GM23248 (cell line): ENCODE results near the gene LRSAM1.

Experiments
- EZH2 ChIP-seq: fragments of 200-600 bp; sonication (generic); IDR thresholded peaks from 2 replicates; pipeline ENCODE4 v1.6.1; 2018; ENCODE audit warnings: antibody characterized with exemption, mild to moderate bottlenecking; ENCODE audit not compliant: insufficient read depth, poor library complexity, severe bottlenecking
- EZH2phosphoT487 ChIP-seq: fragments of 200-600 bp; sonication (generic); IDR thresholded peaks from 2 replicates; pipeline ENCODE4 v1.6.1; 2018; ENCODE audit warnings: antibody characterized with exemption, moderate library complexity, mild to moderate bottlenecking, low read depth; ENCODE audit not compliant: insufficient read depth

DNA sequence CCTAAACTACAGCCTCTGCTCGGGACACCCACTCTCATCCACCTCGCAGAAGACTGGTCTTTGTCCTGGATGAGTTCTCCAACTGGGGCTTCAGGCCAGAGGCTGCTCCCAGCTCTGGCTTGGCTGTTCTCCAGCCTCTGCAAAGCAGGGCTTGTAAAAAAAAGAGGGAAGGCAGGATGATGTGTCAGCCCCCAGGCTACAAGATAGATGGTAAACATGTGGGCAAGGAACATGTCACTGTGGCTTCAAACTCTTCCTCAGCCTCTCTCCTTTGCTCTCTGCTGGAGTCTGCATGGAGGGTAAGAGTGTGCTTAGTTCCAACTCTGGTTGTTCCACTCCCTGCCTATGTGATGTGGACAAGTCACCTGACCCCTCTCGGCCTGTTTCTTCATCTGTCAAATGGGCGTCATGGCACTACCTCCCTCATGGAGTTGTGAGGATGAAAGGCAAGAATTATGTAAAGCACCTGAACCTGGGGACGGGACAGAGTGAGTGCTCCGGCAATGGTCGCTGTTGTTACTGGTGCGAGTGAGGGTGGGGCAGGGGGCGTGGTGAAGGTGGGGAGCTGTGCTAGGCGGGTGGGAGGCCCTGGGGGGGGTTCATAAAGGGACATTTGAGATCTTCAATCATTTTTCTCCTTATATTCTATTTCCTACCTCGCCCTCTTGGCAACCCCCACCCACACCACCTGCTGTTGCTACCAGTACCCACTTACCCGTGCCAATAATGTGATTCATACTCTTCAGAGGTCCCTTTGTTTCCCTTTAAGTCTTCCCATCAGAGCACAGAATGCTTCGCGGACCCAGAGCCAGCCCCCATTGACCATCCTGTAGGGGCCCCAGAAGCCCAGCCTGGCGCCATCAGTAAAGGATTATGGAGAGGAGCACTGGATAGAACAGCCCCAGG is 33.9 kb upstream of the LRSAM1 start:
- no peak for TF ChIP-seq EZH2phosphoT487
- TF ChIP-seq EZH2, result no peak
